K562 (cell line): Measurements from ENCODE around the gene IL37. TPM values are rescaled to one million over a fixed set of nuclear protein-coding genes. Genes with fewer than 3 reads are reported as not detected.

Experiments used
- ATAC-seq: fragments of 200-7000 bp; cut with Tn5 transposase; 3 replicates; pipeline ENCODE4 v1.9.1; 2020; ENCODE audit warnings: moderate library complexity
- BruUV-seq: library from RNA; stranded (reverse); fragments of 400-500 nt; replicated peaks from 2 replicates; lab custom pipeline; 2021; lab: Mats Ljungman, UMichigan
- CTCF ChIA-PET: fragments of 300-600 bp; formaldehyde crosslinking; extraction: SDS; loops from one replicate; lab custom pipeline; 2021; ENCODE audit warnings: low intra/inter-chr PET ratio; lab: Yijun Ruan, JAX
- POLR2A ChIA-PET: fragments of 300-600, 350-650 bp; sonication (Branson Sonifier 250); formaldehyde crosslinking; extraction: SDS; loops from one replicate; lab custom pipeline; 2021; ENCODE audit warnings: antibody characterized with exemption, inconsistent platforms; lab: Yijun Ruan, JAX
- DNase-seq, 4 experiments: peaks; one replicate each; pipeline versions ENCODE4 v3.0.0 to v3.0.0-alpha.2; 2011 to 2018; ENCODE audit warnings: low spot score in 3 of 4, mixed read lengths in 3 of 4; ENCODE audit errors: extremely low read depth in 1 of 4
- FAIRE-seq: peaks from 2 replicates; lab custom pipeline; 2011; peaks lifted over from hg19 to GRCh38; lab: Jason Lieb, UNC
- H2AFZ ChIP-seq: 2 replicates; pipeline ENCODE4 v1.6.0; 2011; ENCODE audit warnings: low read depth, low read length, control low read depth, inconsistent platforms
- H3K27ac ChIP-seq: fragments of 200-600 bp; 3 replicates; pipeline ENCODE4 v1.8.0; 2011; ENCODE audit warnings: low read depth, mild to moderate bottlenecking, control low read depth, inconsistent platforms, low read length, moderate library complexity, mixed read lengths; ENCODE audit errors: extremely low read depth
- H3K27me3 ChIP-seq, 2 experiments: fragments of 300-600 bp in 1 of 2; 2 replicates in 1 of 2; 3 replicates in 1 of 2; pipeline versions ENCODE4 v1.6.0 to v1.8.0; 2011; ENCODE audit warnings: inconsistent platforms in 2 of 2, low read length in 2 of 2, mild to moderate bottlenecking in 1 of 2, mixed read lengths in 1 of 2, moderate library complexity in 1 of 2; ENCODE audit not compliant: control insufficient read depth in 2 of 2, insufficient read depth in 2 of 2
- H3K36me3 ChIP-seq: fragments of 300-600 bp; 3 replicates; pipeline ENCODE4 v1.8.0; 2011; ENCODE audit warnings: mild to moderate bottlenecking, low read length, inconsistent platforms; ENCODE audit not compliant: control insufficient read depth, insufficient read depth
- H3K4me1 ChIP-seq, 2 experiments: fragments of 200-600 bp in 1 of 2; replicated peaks in 1 of 2; 2 replicates in 1 of 2; 3 replicates in 1 of 2; pipeline versions ENCODE4 v1.5.1 to v1.8.0; 2011; ENCODE audit warnings: inconsistent platforms in 2 of 2, low read length in 2 of 2, mild to moderate bottlenecking in 1 of 2, mixed read lengths in 1 of 2, moderate library complexity in 1 of 2; ENCODE audit not compliant: control insufficient read depth in 2 of 2, insufficient read depth in 2 of 2
- H3K4me2 ChIP-seq: 2 replicates; pipeline ENCODE4 v1.6.1; 2011; ENCODE audit warnings: low read length, control low read depth, inconsistent platforms, mixed read lengths; ENCODE audit not compliant: insufficient read depth
- H3K4me3 ChIP-seq: fragments of 200-600 bp; sonication (generic), shearing (Covaris generic); 2 replicates; pipeline ENCODE4 v1.5.1; 2016; ENCODE audit warnings: control low read depth, inconsistent platforms
- H3K79me2 ChIP-seq: fragments of 200-600 bp; 3 replicates; pipeline ENCODE4 v1.8.0; 2011; ENCODE audit warnings: low read length, inconsistent platforms; ENCODE audit not compliant: control insufficient read depth, insufficient read depth
- H3K9ac ChIP-seq, 2 experiments: 2 replicates each; pipeline versions ENCODE4 v1.6.0 to v1.6.1; 2011; ENCODE audit warnings: low read depth in 2 of 2, low read length in 2 of 2, control low read depth in 1 of 2, inconsistent platforms in 1 of 2, mild to moderate bottlenecking in 1 of 2, mixed read lengths in 1 of 2; ENCODE audit not compliant: insufficient read depth in 1 of 2
- H3K9me1 ChIP-seq: one replicate; pipeline ENCODE4 v1.6.0; 2011; ENCODE audit warnings: inconsistent platforms, mild to moderate bottlenecking, low read length, moderate library complexity; ENCODE audit not compliant: control insufficient read depth, insufficient read depth
- H3K9me3 ChIP-seq: replicated peaks from 2 replicates; pipeline ENCODE4 v1.5.1; 2011; ENCODE audit warnings: low read depth, low read length, inconsistent platforms; ENCODE audit not compliant: control insufficient read depth, insufficient read depth
- H4K20me1 ChIP-seq: replicated peaks from 2 replicates; pipeline ENCODE4 v1.6.1; 2011; ENCODE audit warnings: low read length, inconsistent platforms, mixed read lengths; ENCODE audit not compliant: control insufficient read depth, insufficient read depth
- AFF4 ChIP-seq: sonication (generic); formaldehyde crosslinking; IDR thresholded peaks from 2 replicates; pipeline ENCODE4 v1.8.0; 2023; ENCODE audit warnings: mild to moderate bottlenecking, missing genetic modification reagents
- ARID3B ChIP-seq: fragments of 250-450 bp; sonication (Bioruptor Pico); IDR thresholded peaks from 2 replicates; pipeline ENCODE4 v1.4.0; 2020; ENCODE audit warnings: borderline replicate concordance
- CEBPG ChIP-seq, 3 experiments: fragments of 200-800 bp in 1 of 3; sonication (Bioruptor generic) in 1 of 3; sonication (generic) in 1 of 3; formaldehyde crosslinking in 1 of 3; IDR thresholded peaks in 2 of 3; conservative IDR thresholded peaks in 1 of 3; 2 replicates each; pipeline versions ENCODE4 v1.6.1 to v1.8.0; 2016 to 2022; ENCODE audit warnings: missing compliant biosample characterization in 2 of 3, missing genetic modification characterization in 2 of 3, mild to moderate bottlenecking in 1 of 3, missing genetic modification reagents in 1 of 3
- E2F6 ChIP-seq, 2 experiments: IDR thresholded peaks; 2 replicates each; pipeline ENCODE4 v1.6.1; 2011; ENCODE audit warnings: borderline replicate concordance in 1 of 2, control low read depth in 1 of 2, low read depth in 1 of 2, low read length in 1 of 2, mild to moderate bottlenecking in 1 of 2, mixed read lengths in 1 of 2, moderate library complexity in 1 of 2; ENCODE audit not compliant: insufficient read depth in 1 of 2, insufficient read length in 1 of 2, poor library complexity in 1 of 2, severe bottlenecking in 1 of 2; ENCODE audit errors: extremely low read depth in 1 of 2
- FOXJ2 ChIP-seq: fragments of 200-800 bp; sonication (Bioruptor generic); IDR thresholded peaks from 2 replicates; pipeline ENCODE4 v1.6.1; 2016; ENCODE audit warnings: missing genetic modification characterization, missing compliant biosample characterization
- GABPA ChIP-seq: fragments of 200-800 bp; sonication (Bioruptor generic); conservative IDR thresholded peaks from 2 replicates; pipeline ENCODE4 v1.6.1; 2016; ENCODE audit warnings: low read depth, missing genetic modification characterization, missing compliant biosample characterization
- MEF2D ChIP-seq: conservative IDR thresholded peaks from 2 replicates; pipeline ENCODE4 v1.6.1; 2016; ENCODE audit warnings: low read depth, missing genetic modification characterization, missing compliant biosample characterization
- MYC ChIP-seq, 2 experiments: fragments of 250-450 bp in 1 of 2; sonication (Bioruptor Pico) in 1 of 2; IDR thresholded peaks; 2 replicates each; pipeline versions ENCODE4 v1.5.1 to v1.6.1; 2012 to 2021; ENCODE audit warnings: low read depth in 2 of 2, borderline replicate concordance in 1 of 2, improper control_type of control experiment in 1 of 2, low read length in 1 of 2, mild to moderate bottlenecking in 1 of 2, moderate library complexity in 1 of 2
- POLR3G ChIP-seq: IDR thresholded peaks from 2 replicates; pipeline ENCODE4 v1.6.1; 2011; ENCODE audit not compliant: insufficient read length, insufficient replicate concordance; ENCODE audit errors: extremely low read depth
- SRSF9 ChIP-seq: fragments of 200-400 bp; formaldehyde crosslinking; IDR thresholded peaks from 2 replicates; pipeline ENCODE4 v1.6.1; 2017; ENCODE audit warnings: low read depth, low read length, borderline replicate concordance
- STAG1 ChIP-seq: sonication (generic); formaldehyde crosslinking; IDR thresholded peaks from 2 replicates; pipeline ENCODE4 v1.5.0; 2020; ENCODE audit warnings: missing genetic modification reagents, borderline replicate concordance
- ZNF253 ChIP-seq: fragments of 250-450 bp; sonication (Bioruptor Pico); conservative IDR thresholded peaks from 2 replicates; pipeline ENCODE4 v1.6.1; 2021; ENCODE audit warnings: mild to moderate bottlenecking
- WGBS: fragments of 100-300 bp; shearing (Covaris generic); methylation state at CpG from one replicate; pipeline ENCODE4 v1.1.6; 2016; ENCODE audit warnings: low coverage, mixed read lengths; ENCODE audit not compliant: insufficient coverage; ENCODE audit errors: missing lambda C conversion rate; 5-methylcytosine and 5-hydroxymethylcytosine counted together
- in situ Hi-C: fragments of 300-500 bp; cut with MboI; formaldehyde crosslinking; loops from 4 replicates; pipeline ENCODE4 v1.15.0; 2018; ENCODE audit warnings: inconsistent platforms, mixed read lengths
- intact Hi-C: fragments of 100-400 bp; cut with micrococcal nuclease; formaldehyde crosslinking; loops from 2 replicates; pipeline ENCODE4 v1.14.2; 2022
- polyA plus RNA-seq, 8 experiments: library from polyadenylated mRNA; depleted of rRNA in 4 of 8; stranded (reverse) in 5 of 8; unstranded in 3 of 8; fragments of >200 nt; fragmentation: Nextera tagmentation in 2 of 8; fragmentation: Illumina TruSeq in 1 of 8; extraction: Ambion mirVana in 2 of 8; extraction: Trizol in 1 of 8; gene quantifications; 2 replicates each; pipeline versions ENCODE4 v1.2.1 to v1.2.3, GENCODE V29; 2011 to 2014; ENCODE audit warnings: inconsistent platforms in 1 of 8, missing spikeins in 1 of 8
- total RNA-seq, 7 experiments: library from RNA; depleted of rRNA in 6 of 7; stranded (reverse); fragments of >200 nt in 6 of 7; fragmentation: Illumina TruSeq in 2 of 7; extraction: Trizol in 2 of 7; gene quantifications; 2 replicates each; pipeline versions ENCODE4 v1.2.1 to v1.2.3, GENCODE V29; 2011 to 2021; ENCODE audit warnings: low replicate concordance in 1 of 7

Gene IL37
- total and polyA plus RNA-seq, 9 of the 15 experiments (the other 6 are each of a cell fraction or from before 2014, with no cell fraction given) = not detected

- POLR2A ChIA-PET = interaction anchor here (0.6 to 0.8 kb wide), 5 partner anchors 15 to 136 kb away, joined by 3 read pairs; partner anchors contain the start of gene IL36G
- DNase-seq (no peak), FAIRE-seq (no peak), ATAC-seq (no peak)
- no peaks in the 10 kb centered on the region; a peak in 1 of 5 replicates for H3K4me1 ChIP-seq
- BruUV-seq = no TSS peak
- 15% methylated on average over 3 of the region's 3 CpGs for WGBS
- no peak overlapping the region for H3K4me2 ChIP-seq
- H2AFZ ChIP-seq = no peak overlapping the region
- H3K79me2 ChIP-seq = no peaks in the 10 kb centered on the region
- H3K9ac ChIP-seq = no peak overlapping the region
- no peaks in the 10 kb centered on the region for H3K9me1 ChIP-seq
- in situ Hi-C loops (no loop called here), intact Hi-C loops (no loop called here)
- 0 out of 2 replicates have a peak, but pooled peaks cover 3% of the 10 kb centered on the region for H4K20me1 ChIP-seq
- no peaks in the 10 kb centered on the region for H3K9me3 ChIP-seq
- peaks cover 2 to 8% of the 10 kb centered on the region in 2 experiments; a peak in 2 of 5 replicates for H3K27me3 ChIP-seq
- no peak overlapping the region for H3K4me3 ChIP-seq
- no peaks in the 10 kb centered on the region for H3K36me3 ChIP-seq
- H3K27ac ChIP-seq = no peak overlapping the region
- CTCF ChIA-PET = no interaction called here
- no peak for TF ChIP-seq ARID3B
- TF ChIP-seq ZNF253 = no peak
- TF ChIP-seq FOXJ2 (tag) = peak; percentile 95
- no peak for TF ChIP-seq STAG1 (CRISPR knock-in tag)
- TF ChIP-seq CEBPG (CRISPR knock-in tag; IDR thresholded peaks at IDR 0.05) = no peak
- TF ChIP-seq CEBPG (tag; conservative IDR thresholded peaks at IDR 0.05 in 1 of 2, IDR thresholded peaks at IDR 0.05 in 1 of 2) = peak; percentile 47 to 84; a peak in 3 of 4 replicates
- no peak for TF ChIP-seq SRSF9
- TF ChIP-seq GABPA (tag) = no peak
- TF ChIP-seq E2F6 (IDR thresholded peaks at IDR 0.05; ENCODE audit: borderline replicate concordance in 1 of 2, extremely low read depth in 1 of 2, insufficient read depth in 1 of 2, insufficient read length in 1 of 2, low read depth in 1 of 2, low read length in 1 of 2, poor library complexity in 1 of 2, severe bottlenecking in 1 of 2) = no peak
- TF ChIP-seq MEF2D (tag) = no peak
- no peak for TF ChIP-seq AFF4 (CRISPR knock-in tag)
- no peak for TF ChIP-seq POLR3G
- no peak for TF ChIP-seq MYC (IDR thresholded peaks at IDR 0.05; ENCODE audit: low read depth, low read length)
- no peak for TF ChIP-seq MYC (CRISPR knock-in tag; IDR thresholded peaks at IDR 0.05; ENCODE audit: borderline replicate concordance, low read depth)
Observed at GRCh38 chr2:112962308-112963175, 51.6 kb downstream of the IL37 start.
